ELF-1 (cell line): ENCODE results near the gene COL4A4.

Source experiments
- DNase-seq: peaks from one replicate; pipeline ENCODE4 v3.0.0-alpha.2; 2016; ENCODE audit warnings: low read depth, low spot score

Gene COL4A4

GRCh38 chr2:227030789-227031188 lies 133.2 kb downstream of the COL4A4 start:
- DNase-seq = no peak

- DNase-seq = no peak
Observed at GRCh38 chr2:227029426-227030105, 134.4 kb downstream of the COL4A4 start.

DNA sequence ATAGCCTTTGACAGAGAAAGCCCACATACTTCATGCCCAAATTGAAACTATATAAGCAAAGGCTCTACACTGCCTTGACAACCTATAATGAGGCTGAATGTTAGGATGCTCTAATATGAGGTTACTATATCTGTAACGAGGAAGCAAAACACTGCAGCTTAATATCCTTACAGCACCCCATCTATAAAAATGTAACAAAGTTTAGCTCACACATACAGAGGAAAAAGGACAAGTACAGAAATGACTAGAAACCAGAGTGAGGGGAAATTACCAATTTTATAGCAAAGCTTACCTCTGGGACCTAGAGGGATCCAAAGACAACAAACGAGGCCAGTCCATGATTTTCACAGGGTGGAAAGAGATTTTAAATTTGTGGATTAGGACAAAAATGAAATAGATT lies 138.5 kb downstream of the COL4A4 start:
- no peak for DNase-seq

DNA sequence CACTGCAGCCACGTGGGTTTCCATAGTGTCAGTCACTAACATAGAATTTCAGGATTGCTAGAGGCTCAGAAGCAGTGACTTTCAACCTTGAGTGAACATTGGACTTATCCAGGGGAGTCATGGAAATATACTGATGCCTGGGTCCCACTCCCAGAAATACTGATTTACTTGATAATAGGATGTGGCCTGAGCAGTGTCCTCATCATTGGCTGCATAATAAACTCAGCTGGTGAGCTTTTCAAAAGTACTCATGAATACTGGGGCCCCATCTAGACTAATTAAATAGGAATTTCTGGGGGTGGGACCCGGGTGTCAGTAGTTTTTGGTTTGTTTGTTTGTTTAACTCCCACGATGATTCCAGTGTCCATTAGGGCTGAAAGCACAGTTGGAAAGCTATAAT lies 141.4 kb downstream of the COL4A4 start:
- DNase-seq = no peak

DNA sequence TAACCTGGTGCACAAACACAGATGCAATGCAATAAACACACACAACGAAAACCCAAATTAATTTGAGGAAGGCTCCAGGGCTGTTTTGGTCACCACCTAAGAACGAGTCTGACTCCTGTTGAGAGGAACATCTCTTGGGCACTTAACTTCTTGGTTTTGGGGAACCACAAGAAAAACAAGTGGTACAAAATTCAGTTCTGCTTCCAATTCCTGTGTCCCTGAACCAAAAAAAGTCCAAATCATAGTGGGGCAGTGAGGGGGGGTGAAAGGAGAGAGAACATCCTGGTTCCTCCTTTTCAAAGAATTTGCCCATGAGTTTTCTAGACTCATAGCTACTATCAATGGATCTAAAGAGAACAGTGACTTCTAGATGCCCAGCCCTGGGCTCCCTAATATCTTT lies 143.6 kb downstream of the COL4A4 start:
- DNase-seq = no peak

GRCh38 chr2:227016894-227017293 lies 147.1 kb downstream of the COL4A4 start:
- no peak for DNase-seq

DNA sequence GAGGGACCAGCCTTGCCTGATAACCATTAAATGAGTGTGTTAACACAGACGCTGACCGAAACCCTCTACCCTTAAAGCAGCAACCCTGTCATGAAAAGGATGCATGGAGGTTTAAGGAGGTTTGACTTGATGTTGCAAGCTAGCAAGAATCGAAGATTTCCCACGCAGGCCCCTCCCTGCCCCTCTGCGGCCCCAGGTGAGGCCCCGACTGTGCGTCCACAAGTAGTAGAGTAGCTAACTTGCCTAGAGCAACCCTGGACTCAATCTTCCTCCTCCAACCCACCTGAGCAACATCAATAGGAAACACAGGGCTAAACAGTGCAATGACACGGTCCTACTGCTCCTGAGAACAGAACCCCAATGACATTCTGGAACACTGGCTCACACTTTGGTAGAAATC lies 150.1 kb downstream of the COL4A4 start:
- DNase-seq = no peak

GRCh38 chr2:227013330-227013729 lies 150.7 kb downstream of the COL4A4 start:
- no peak for DNase-seq

- DNase-seq = no peak
Observed at GRCh38 chr2:227010433-227010832, 153.6 kb downstream of the COL4A4 start.

- DNase-seq = no peak
Observed at GRCh38 chr2:227007940-227008339, 156.1 kb downstream of the COL4A4 start.

DNA sequence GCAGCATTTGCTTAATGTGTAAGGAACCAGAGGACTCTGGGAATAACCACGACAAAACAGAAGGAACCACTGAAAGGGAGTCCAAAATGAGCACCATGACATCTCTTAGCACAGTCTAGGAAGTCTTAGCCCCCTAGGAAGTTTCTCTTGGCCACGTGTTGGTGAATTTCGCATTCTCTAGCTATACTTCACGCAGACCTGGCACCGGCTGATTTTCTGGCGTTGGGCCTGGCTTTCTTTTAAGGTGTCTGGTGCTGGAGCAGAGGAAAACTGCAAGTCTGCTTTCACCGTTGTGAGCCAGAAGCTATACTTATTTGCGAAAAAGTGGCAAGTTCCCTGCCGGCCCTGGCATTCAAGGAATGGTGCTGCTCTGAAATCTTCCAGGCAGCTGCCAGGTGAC lies 156.9 kb downstream of the COL4A4 start:
- DNase-seq = no peak

- no peak for DNase-seq
Observed at GRCh38 chr2:227006189-227006897, 157.7 kb downstream of the COL4A4 start.

GRCh38 chr2:227004482-227004881 lies 159.5 kb downstream of the COL4A4 start:
- no peak for DNase-seq

DNA sequence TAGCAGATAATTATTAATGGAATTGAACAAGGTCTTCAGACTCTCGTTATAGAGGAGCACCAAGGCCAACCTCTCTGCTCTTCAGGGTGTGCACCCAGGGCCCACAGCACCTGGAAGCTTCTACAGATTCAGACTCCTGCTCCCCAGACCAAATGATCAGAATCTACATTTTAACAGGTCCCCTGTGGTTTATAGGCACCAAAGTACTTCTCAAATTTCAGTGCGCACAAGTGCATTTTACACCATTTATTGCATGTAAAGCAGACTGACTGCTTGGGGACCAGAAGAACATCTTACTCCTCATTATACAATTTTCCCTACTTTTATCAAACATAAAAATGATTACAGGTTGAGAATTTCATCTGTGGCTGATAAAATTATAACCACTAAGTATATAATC lies 163.9 kb downstream of the COL4A4 start:
- DNase-seq = no peak

DNA sequence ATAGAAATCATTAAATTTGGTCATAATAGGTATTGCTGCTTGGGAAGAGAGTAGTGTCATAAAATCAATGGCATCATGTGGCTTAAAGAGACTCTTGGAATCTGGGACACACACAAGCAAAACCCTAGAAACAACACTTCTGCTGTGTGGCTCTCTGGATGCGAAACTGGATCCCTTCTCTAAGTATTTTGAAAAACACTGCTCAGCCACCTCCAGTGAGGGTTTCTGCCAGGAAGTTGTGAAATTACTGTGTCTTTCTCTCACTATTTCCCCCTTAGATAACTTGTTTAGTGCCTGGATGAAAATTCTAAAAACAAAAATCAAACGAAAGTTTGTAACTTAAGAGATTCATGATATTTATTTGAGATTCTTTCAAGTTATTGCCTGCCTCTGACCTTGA lies 164.3 kb downstream of the COL4A4 start:
- no peak for DNase-seq

DNA sequence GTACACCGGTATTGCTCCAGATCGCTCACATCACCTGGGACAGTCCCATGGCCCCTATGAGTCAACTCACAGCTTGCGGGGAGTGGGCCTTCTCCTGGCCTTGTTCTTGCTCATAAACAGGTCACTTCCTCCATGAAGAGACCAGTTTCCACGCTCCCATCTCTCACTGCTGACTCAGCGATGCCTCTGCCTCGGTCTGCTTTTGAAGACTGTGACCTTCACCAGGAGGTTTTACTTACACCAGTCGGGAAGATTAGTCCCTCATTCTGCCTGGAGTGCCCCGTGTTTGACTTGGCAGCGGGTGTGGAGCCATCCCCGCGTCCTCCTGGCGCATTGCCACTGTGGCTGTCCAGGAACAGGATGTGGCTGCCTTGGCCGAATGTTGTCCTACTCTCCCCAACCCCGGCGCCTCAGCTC lies 168.4 kb downstream of the COL4A4 start:
- DNase-seq = no peak

GRCh38 chr2:226994775-226995174 lies 169.2 kb downstream of the COL4A4 start:
- no peak for DNase-seq

DNA sequence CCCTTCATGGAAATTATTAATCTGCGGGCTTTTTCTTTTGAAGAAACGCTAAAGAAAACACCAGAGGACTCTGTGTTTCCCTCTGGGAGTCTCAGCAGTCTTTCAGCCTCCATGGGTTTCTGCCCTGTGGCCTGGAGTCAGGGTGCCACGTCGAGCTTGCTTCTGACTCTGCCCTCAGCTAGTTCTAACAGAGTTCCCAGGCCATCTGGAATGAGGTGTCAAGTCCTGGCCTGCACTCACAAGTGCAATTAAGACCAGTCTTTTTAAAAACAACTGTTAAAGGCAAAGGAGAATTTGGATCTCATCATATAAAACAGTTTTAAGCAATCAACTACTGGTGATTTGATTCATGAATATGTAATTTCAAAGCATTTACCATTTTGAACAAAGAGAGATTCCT lies 170.8 kb downstream of the COL4A4 start:
- DNase-seq = no peak

DNA sequence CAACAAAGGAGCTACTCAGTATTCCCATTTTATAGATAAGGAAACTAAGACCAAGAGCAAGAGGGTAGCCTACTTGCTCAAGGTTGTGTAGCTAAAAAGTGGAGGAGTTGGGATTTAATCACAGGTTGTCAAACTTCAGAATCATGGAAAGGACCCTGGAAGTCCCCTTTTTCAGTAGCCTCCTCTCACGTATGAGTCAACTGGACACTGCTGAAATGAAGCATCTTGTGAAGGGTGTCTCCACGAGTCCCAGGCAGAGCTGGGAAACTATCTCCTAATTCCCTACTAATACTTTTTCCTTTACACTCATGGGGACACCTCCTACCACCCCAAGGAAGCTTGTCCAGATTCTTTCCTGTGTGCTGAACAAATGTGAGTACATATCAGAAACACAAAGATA lies 172.3 kb downstream of the COL4A4 start:
- DNase-seq = no peak

- DNase-seq = no peak
Observed at GRCh38 chr2:226985583-226985946, 178.4 kb downstream of the COL4A4 start.

GRCh38 chr2:226984750-226985582 lies 179.0 kb downstream of the COL4A4 start:
- DNase-seq = peak; percentile 34

DNA sequence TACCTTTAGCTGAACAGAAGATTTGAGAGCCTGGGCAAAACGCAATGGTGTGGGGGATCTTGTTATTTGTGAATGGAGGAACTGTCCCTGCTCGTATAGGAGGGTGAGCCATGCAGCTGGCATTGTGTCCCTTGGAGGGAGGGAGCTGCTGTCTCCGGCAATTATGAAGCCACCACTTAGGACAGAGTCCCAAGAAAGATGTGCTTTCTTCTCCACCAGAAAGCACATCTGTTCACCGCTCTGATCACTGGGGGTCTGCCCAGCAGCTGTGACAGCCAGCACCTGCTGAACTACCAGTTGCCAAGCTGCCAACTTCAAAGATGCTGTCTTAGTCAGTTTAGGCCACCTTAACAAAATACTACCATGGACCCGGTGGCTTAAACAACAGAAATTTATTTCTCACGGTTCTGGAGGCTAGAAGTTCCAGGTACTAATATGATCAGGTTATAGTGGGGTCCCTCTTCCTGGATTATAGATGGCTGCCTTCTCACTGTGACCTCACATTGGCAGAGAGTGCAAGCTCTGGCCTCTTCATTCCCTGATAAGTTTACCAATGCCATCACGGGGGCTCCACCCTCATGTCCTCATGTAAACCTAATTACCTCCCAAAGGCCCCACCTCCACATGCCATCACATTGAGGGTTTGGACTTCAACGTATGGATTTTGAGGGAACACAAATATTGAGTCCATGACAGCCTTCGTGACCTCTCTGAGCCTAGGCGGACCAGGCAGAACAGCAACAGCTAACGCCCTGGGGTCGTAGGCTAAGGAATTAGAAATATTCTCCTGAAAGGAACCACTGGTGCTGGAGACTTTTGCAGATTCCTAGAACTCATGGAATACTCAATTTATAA lies 179.9 kb downstream of the COL4A4 start:
- DNase-seq = peak; percentile 56
